Right ventricle myocardium inferior (tissue), 1 donor: Measurements from ENCODE around the gene AGMO. TPM values are rescaled to one million over a fixed set of nuclear protein-coding genes. Genes with fewer than 3 reads are reported as not detected.
A peak's percentile ranks its signal among the peaks of the same experiment; 100 is the strongest.

Experiments used
- ATAC-seq: fragments of 200-7000 bp; cut with Tn5 transposase; one replicate; pipeline ENCODE4 v1.9.1; 2020; ENCODE audit warnings: mild to moderate bottlenecking, moderate library complexity
- DNase-seq: peaks from one replicate; pipeline ENCODE4 v3.0.0; 2021; ENCODE audit errors: missing footprints
- intact Hi-C: fragments of 100-400 bp; cut with DNase I; formaldehyde crosslinking; loops from one replicate; pipeline ENCODE4 v1.11.0; 2022
- total RNA-seq: library from RNA; stranded (reverse); fragmentation: NEBNext Ultra II Directional; extraction: Animal tissue kit (Norgen Biotek cat#: 25700); gene quantifications from one replicate; pipeline ENCODE4 v1.2.1, GENCODE V29; 2021
- donor health status: DM: no; HTN: yes; CAD: no; lungs with severe emphysema.

Gene AGMO
- total RNA-seq, 1 donor from 2014 or later, result 0.16 TPM

DNA sequence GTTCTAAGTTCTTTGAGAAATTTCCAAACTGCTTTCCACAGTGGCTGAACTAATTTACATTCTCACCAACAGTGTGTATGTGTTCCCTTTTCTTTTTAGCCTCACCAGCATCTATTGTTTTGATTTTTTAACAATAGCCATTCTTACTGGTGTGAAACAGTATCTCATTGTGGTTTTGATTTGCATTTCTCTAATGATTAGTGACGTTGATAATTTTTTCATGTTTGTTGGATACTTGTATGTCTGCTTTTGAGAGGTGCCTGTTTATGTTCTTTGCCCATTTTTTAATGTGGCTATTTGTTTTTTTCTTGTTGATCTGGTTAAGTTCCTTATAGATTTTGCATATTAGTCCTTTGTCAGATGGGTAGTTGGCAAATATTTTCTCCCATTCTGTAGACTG lies 191.4 kb downstream of the AGMO start:
- intact Hi-C loops, result no loop called here
- ATAC-seq, result no peak

DNA sequence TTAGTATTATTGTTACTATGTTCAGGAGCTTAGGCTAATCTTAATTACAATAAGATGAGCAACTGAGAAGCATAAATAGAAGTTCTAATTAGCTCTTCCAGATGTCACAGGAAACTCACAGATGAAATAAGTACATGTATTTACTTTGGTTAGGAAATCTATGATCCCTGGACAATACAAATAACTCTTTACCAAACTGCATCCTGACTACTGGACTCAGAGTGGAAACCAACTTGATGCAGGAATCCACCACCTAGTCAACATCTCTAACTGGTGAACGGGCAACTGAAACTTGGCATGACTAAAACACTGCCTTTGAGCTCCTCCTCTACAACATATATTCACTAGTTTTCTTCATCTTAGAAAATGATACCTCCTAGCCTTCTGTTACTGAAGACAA lies 193.2 kb downstream of the AGMO start:
- intact Hi-C loops, result no loop called here
- ATAC-seq (no peak), DNase-seq (no peak)

More for the DNA sequence above, 191.4 kb downstream of the AGMO start:
- no peak for DNase-seq

DNA sequence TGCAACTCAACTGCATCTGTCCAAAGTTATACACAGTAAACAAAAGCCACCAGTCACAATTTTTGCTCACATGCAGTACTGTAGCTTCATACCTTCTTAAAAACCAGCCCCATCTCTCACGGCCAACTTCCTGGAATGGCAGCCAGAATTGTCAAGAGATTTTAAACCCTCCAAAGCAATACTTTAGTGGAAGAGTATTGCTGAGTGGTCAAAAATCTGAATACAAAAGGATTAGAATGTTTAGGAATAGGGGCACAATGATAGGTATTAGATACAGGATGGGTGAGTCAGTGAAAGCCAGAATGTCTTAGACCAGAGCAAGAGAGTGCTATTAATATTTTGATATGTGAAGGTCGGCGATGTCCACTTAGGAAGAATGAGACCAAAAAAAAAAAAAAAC lies 193.9 kb downstream of the AGMO start:
- intact Hi-C loops, result no loop called here
- ATAC-seq (no peak), DNase-seq (no peak)

DNA sequence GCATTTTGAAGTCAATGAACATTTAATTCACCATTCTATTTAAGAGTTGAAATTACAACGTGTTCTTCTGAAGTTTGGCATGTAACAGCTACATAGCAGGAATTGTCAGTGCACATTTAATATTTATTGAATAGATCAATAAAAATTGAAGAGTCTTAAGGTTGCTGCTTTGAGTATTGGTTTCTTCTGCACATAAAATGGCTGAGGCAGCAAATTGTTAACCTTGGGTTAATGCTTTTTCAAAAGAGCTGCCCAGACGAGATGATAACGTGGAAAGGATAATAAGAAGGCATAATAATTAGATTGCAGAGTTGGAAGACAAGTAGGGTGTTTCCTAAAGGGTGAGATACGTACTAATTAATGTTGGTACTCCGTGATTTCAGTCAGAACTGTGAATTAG lies 203.7 kb downstream of the AGMO start:
- intact Hi-C loops, result no loop called here
- ATAC-seq (no peak), DNase-seq (no peak)

- DNase-seq (no peak), ATAC-seq (no peak)
- intact Hi-C loops, result no loop called here
Observed at GRCh38 chr7:15352421-15353206, 209.2 kb downstream of the AGMO start.

DNA sequence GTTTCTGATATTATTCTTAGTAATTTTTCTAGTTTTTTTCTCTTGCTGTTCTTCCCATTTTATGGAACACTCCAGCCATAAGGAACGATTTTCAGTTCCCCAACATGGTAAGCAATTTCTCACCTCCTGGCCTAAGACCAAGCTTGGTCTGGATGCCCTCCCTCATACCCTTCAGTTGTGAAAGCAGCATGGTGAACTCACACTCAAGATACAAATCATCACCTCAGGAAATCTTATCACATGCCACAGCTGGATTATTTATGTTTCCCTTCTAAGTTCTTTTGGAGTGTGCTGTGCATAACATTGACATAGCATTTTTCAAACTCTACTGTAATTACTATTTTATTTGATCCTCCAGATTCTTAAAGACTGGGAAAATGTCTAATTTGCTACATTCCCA lies 216.6 kb downstream of the AGMO start:
- DNase-seq (no peak), ATAC-seq (no peak)
- intact Hi-C loops, result no loop called here

DNA sequence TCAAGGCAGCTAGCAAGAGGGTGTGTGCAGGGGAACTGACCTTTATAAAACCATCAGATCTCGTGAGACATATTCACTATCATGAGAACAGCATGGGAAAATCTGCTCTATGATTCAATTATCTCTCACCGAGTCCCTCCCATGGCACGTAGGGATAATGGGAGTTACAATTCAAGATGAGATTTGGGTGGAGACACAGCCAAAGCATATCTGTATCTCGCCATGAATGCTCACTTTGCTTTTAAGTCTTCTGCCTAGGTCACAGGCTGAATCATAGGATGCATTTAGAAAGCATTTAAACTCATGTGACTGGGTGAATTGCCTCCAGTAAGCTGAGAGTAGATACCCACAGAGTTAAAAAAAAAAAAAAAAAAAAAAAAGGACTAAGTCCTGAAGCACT lies 220.0 kb downstream of the AGMO start:
- intact Hi-C loops, result no loop called here
- ATAC-seq (no peak), DNase-seq (no peak)

GRCh38 chr7:15336146-15336545 lies 225.7 kb downstream of the AGMO start:
- ATAC-seq (no peak), DNase-seq (no peak)
- intact Hi-C loops, result no loop called here

- no peak for ATAC-seq
- intact Hi-C loops, result no loop called here
Observed at GRCh38 chr7:15335390-15335789, 226.4 kb downstream of the AGMO start.

GRCh38 chr7:15334536-15335263 lies 227.1 kb downstream of the AGMO start:
- no peak for DNase-seq
- intact Hi-C loops, result no loop called here
- no peak for ATAC-seq

More at GRCh38 chr7:15335390-15335789, 226.4 kb downstream of the AGMO start:
- no peak for DNase-seq

DNA sequence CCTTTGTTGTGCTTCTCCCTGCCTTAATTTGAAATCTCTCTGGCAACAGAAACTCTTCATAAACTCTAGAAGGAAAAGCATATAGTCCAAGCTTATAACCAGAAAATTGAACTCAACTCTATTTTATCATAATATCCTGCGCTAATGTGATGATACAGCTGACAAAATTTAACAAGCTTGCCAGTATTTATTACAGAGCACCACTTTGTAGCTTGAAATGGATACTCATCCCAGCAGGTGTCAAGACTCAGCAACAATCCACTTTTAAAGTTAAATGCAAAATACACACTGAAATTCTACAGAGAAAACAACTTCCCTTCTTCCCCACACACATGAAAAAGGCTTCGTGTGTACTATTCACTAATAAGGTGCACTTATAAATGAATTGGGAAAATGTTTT lies 228.9 kb downstream of the AGMO start:
- intact Hi-C loops, result no loop called here
- ATAC-seq, result no peak
- no peak for DNase-seq

GRCh38 chr7:15330943-15331342 lies 230.9 kb downstream of the AGMO start:
- DNase-seq (no peak), ATAC-seq (no peak)
- intact Hi-C loops, result no loop called here

GRCh38 chr7:15327001-15327400 lies 234.8 kb downstream of the AGMO start:
- no peak for DNase-seq
- no peak for ATAC-seq
- intact Hi-C loops, result loop anchor here (5.0 to 10.0 kb wide), 3 partner anchors 228 to 568 kb away; no protein-coding TSS in a partner anchor

DNA sequence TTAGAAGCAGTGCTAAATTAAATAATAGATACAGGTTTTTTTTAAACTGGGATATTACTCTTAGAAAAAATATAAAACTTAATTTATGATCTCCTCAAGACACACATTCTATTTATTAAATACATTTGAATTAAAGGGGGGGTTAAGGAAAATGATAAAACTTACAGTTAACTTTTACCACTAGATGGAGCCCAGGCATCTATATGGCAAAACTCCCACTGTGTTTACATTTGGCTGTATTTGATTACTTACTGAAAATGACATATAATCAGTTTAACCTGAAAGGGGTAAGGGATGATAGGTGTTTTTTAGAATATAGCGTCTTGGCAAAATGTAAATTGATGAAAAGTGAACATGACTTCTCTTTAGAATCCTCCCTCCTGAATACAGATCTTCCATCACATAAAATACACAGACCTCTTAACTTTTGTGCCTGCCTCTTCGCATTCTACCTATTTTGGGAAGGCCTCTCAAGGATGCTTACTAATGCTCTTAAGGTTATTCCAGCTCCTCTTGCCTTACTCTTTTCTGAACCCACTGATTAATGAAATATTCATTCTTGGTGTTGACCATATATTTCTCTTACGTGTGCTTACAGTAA lies 235.7 kb downstream of the AGMO start:
- intact Hi-C loops, result loop anchor here (5.0 to 10.0 kb wide), 3 partner anchors 229 to 569 kb away; no protein-coding TSS in a partner anchor
- no peak for DNase-seq

GRCh38 chr7:15323550-15323949 lies 238.3 kb downstream of the AGMO start:
- DNase-seq, result no peak
- peak; percentile 67 for ATAC-seq
- intact Hi-C loops, result loop anchor here (10.0 kb wide), 2 partner anchors 231 to 571 kb away; no protein-coding TSS in a partner anchor

More for the DNA sequence above, 235.7 kb downstream of the AGMO start:
- ATAC-seq, result no peak

DNA sequence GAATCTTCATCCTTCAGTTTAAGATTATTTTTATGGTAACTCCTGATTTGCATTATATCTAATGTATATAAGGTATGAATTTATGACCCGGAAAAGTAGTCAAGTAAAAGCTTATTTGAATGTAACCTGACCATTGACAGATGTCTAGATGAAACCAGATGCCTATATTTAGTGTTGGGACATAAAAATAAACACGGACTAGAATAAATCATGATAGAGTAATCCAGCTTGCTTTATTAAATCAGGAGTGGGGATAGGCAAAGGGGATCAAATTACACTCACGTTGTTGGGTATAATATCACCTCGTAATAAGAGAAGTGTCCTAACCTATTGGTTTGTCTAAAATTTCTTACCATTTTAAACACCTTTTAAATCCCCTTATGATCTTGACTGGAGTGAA lies 244.6 kb downstream of the AGMO start:
- ATAC-seq (no peak), DNase-seq (no peak)
- intact Hi-C loops, result no loop called here

DNA sequence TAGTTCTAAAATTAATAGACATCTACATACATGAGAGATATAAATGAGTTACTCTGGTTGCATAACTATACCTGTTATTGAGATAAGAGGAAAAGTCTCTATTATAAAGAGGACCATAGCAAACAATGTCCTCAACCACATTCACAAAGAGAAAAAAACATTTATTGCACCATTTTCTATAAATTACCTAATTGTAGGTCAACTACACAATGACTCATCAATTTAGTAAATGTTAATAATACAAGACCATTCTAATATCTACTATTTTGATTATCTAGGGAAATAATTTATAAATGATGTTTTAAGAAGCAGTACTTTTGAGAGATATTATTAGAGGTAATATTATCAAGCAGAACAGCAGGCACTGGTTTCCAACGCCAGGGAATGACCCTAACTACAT lies 246.1 kb downstream of the AGMO start:
- ATAC-seq (no peak), DNase-seq (no peak)
- intact Hi-C loops, result no loop called here

DNA sequence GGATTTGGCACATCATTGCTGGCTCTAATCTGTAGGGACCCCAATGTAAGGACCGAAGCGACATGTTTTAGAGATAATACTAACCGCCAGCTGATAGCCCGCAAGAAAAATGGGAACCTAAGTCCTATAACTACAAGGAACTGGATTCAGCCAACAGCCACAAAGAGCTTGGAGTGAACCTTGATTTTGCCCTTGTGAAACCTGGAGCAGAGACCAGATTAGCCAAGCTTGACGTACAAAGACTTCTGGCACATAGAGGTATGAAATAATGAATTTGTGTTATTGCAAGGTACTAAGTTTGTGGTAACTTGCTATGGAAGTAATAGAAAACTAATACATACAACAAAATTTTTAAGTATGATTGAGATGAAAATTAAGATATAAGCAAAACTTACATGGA lies 246.9 kb downstream of the AGMO start:
- DNase-seq (no peak), ATAC-seq (no peak)
- intact Hi-C loops, result no loop called here

GRCh38 chr7:15313361-15313760 lies 248.5 kb downstream of the AGMO start:
- intact Hi-C loops, result no loop called here
- DNase-seq, result no peak
- no peak for ATAC-seq

DNA sequence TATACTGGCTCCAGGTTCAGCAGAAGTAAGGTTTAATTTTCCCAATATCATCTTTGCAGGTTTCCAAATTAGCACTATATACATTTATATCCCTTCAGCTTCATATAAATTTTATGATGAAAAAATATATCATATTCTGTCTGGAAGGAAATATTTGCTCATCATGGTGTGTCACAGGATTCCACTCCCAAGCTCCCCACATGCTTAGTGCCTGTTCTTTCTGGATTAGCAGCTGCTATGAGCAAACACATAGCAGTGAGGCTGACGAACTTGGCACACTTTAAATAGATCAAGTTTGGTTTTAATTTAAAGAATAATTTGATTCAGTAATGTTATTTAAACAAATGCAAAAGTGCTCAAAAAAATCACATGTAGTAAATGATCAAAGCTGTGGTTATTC lies 251.9 kb downstream of the AGMO start:
- DNase-seq (no peak), ATAC-seq (no peak)
- intact Hi-C loops, result loop anchor here (5.0 to 10.0 kb wide), 3 partner anchors 412 to 762 kb away; no protein-coding TSS in a partner anchor
